ENCODE measurements around the gene PTPRU.

The PTPRU gene

GRCh38 chr1:29320156-29320940 lies 84.0 kb downstream of the PTPRU start:
- DNase-seq: no peak

- no peak for DNase-seq
Measured at GRCh38 chr1:29321176-29321575, 84.9 kb downstream of the PTPRU start.

- DNase-seq: no peak
Measured at GRCh38 chr1:29322147-29322694, 85.9 kb downstream of the PTPRU start.

- DNase-seq: peak; percentile 28
Measured at GRCh38 chr1:29322861-29323585, 86.7 kb downstream of the PTPRU start.

- no peak for DNase-seq
Measured at GRCh38 chr1:29323636-29324035, 87.3 kb downstream of the PTPRU start.

- no peak for DNase-seq
Measured at GRCh38 chr1:29324202-29324601, 87.9 kb downstream of the PTPRU start.

GRCh38 chr1:29324771-29325351 lies 88.5 kb downstream of the PTPRU start:
- peak; percentile 41 for DNase-seq

GRCh38 chr1:29325675-29326074 lies 89.4 kb downstream of the PTPRU start:
- no peak for DNase-seq

GRCh38 chr1:29326123-29326522 lies 89.8 kb downstream of the PTPRU start:
- DNase-seq: no peak

- no peak for DNase-seq
Measured at GRCh38 chr1:29327223-29327935, 91.1 kb downstream of the PTPRU start.

GRCh38 chr1:29329022-29329775 lies 92.9 kb downstream of the PTPRU start:
- DNase-seq: no peak

GRCh38 chr1:29330089-29330488 lies 93.8 kb downstream of the PTPRU start:
- DNase-seq: no peak

- no peak for DNase-seq
Measured at GRCh38 chr1:29330856-29331255, 94.5 kb downstream of the PTPRU start.

- no peak for DNase-seq
Measured at GRCh38 chr1:29331309-29331708, 95.0 kb downstream of the PTPRU start.

GRCh38 chr1:29331729-29332128 lies 95.4 kb downstream of the PTPRU start:
- no peak for DNase-seq

- no peak for DNase-seq
Measured at GRCh38 chr1:29332204-29332603, 95.9 kb downstream of the PTPRU start.

GRCh38 chr1:29333008-29333407 lies 96.7 kb downstream of the PTPRU start:
- DNase-seq: no peak

GRCh38 chr1:29335573-29335972 lies 99.3 kb downstream of the PTPRU start:
- DNase-seq: no peak

GRCh38 chr1:29338908-29339575 lies 102.7 kb downstream of the PTPRU start:
- no peak for DNase-seq

GRCh38 chr1:29341936-29342335 lies 105.6 kb downstream of the PTPRU start:
- DNase-seq: no peak

GRCh38 chr1:29342351-29342750 lies 106.0 kb downstream of the PTPRU start:
- DNase-seq: no peak

- DNase-seq: no peak
Measured at GRCh38 chr1:29342983-29343382, 106.7 kb downstream of the PTPRU start.

Data from NCI-H526 treated with DMSO at 0.1 percent for 48 hours (cell line).